ENCODE results near the gene B3GNT3. TPM values are rescaled to one million over a fixed set of nuclear protein-coding genes. Genes with fewer than 3 reads are reported as not detected.

B3GNT3 gene
- polyA plus RNA-seq, 3 donors: not detected

GRCh38 chr19:17847538-17848366 lies 52.8 kb downstream of the B3GNT3 start, which contains the start of gene JAK3:
Gene JAK3 (minus strand): TSS chr19:17847982. CDS start chr19:17844417, 3,565 bp downstream.
- Histone ChIP-seq H3K27me3 (ENCODE audit: control insufficient read depth in 2 of 2, insufficient read depth in 2 of 2, low read length in 2 of 2) (no peaks in the 10 kb centered on the region), H3K4me3 (replicated peaks in 1 of 3; ENCODE audit: low read depth in 2 of 3, low read length in 3 of 3) (peak within 1 kb of the TSS; percentile 37 to 78 (median 52)), H4K20me1 (ENCODE audit: insufficient read depth, low read length) (peaks cover 12% of the 10 kb centered on the region), H3K9me3 (replicated peaks in 1 of 2; ENCODE audit: control insufficient read depth in 1 of 2, insufficient read depth in 1 of 2, low read length in 2 of 2) (no peaks in the 10 kb centered on the region), H3K4me1 (ENCODE audit: control insufficient read depth in 1 of 2, insufficient read depth in 2 of 2, low read length in 2 of 2) (peaks cover 76 to 85% of the 10 kb centered on the region in 2 donors), H3K27ac (ENCODE audit: low read depth in 1 of 2, low read length in 2 of 2) (peak within 1 kb of the TSS; percentile 66 to 85), H3K36me3 (replicated peaks in 1 of 2; ENCODE audit: control insufficient read depth in 1 of 2, insufficient read depth in 2 of 2, low read length in 2 of 2) (peaks cover 2 to 4% of the 10 kb centered on the region in 2 donors), H3K79me2 (ENCODE audit: insufficient read depth, low read length) (peaks cover 3% of the 10 kb centered on the region), H2AFZ (ENCODE audit: insufficient read depth, low read depth, low read length, poor library complexity, severe bottlenecking) (peak within 1 kb of the TSS; percentile 91), H3K4me2 (replicated peaks; ENCODE audit: extremely low read depth, low read length, poor library complexity, severe bottlenecking) (peak within 1 kb of the TSS; percentile 81), H3K9ac (ENCODE audit: insufficient read depth, low read length, poor library complexity, severe bottlenecking) (peak within 1 kb of the TSS; percentile 76)
- Mint-ChIP-seq H3K27me3 (ENCODE audit: low read depth in 3 of 3) (peaks cover 0 to 5% (median 3%) of the 10 kb centered on the region in 3 donors), H3K4me3 (peak within 1 kb of the TSS; percentile 82 to 90), H3K27ac (peak within 1 kb of the TSS; percentile 79 to 98 (median 85)), H3K4me1 (peaks cover 78% of the 10 kb centered on the region), H3K36me3 (peaks cover 13 to 18% of the 10 kb centered on the region in 2 donors), H3K9me3 (peaks cover 0 to 2% (median 0%) of the 10 kb centered on the region in 7 donors)
- DNase-seq: peak; percentile 48 to 73 (median 50)
- no peak for TF ChIP-seq CTCF (IDR thresholded peaks at IDR 0.05)
- WGBS (ENCODE audit: insufficient coverage): under 1% methylated on average over 26 of the region's 40 CpGs
- intact Hi-C loops (cut with micrococcal nuclease): no loop called here

GRCh38 chr19:17848595-17849292 lies 53.8 kb downstream of the B3GNT3 start:
- Histone ChIP-seq H3K4me3 (replicated peaks in 1 of 3; ENCODE audit: low read depth in 2 of 3, low read length in 3 of 3) (peak overlapping the region in 1 of 3 experiments; percentile 78), H3K9me3 (replicated peaks in 1 of 2; ENCODE audit: control insufficient read depth in 1 of 2, insufficient read depth in 1 of 2, low read length in 2 of 2) (no peaks in the 10 kb centered on the region), H3K27ac (ENCODE audit: low read depth in 1 of 2, low read length in 2 of 2) (peak overlapping the region in 1 of 2 donors; percentile 31), H3K27me3 (ENCODE audit: control insufficient read depth in 2 of 2, insufficient read depth in 2 of 2, low read length in 2 of 2) (no peaks in the 10 kb centered on the region), H3K4me2 (replicated peaks; ENCODE audit: extremely low read depth, low read length, poor library complexity, severe bottlenecking) (no peak overlapping the region), H3K79me2 (ENCODE audit: insufficient read depth, low read length) (peaks cover 3% of the 10 kb centered on the region), H4K20me1 (ENCODE audit: insufficient read depth, low read length) (peaks cover 3% of the 10 kb centered on the region), H3K9ac (ENCODE audit: insufficient read depth, low read length, poor library complexity, severe bottlenecking) (no peak overlapping the region), H2AFZ (ENCODE audit: insufficient read depth, low read depth, low read length, poor library complexity, severe bottlenecking) (no peak overlapping the region), H3K4me1 (ENCODE audit: control insufficient read depth in 1 of 2, insufficient read depth in 2 of 2, low read length in 2 of 2) (peaks cover 68 to 75% of the 10 kb centered on the region in 2 donors), H3K36me3 (replicated peaks in 1 of 2; ENCODE audit: control insufficient read depth in 1 of 2, insufficient read depth in 2 of 2, low read length in 2 of 2) (no peaks in the 10 kb centered on the region)
- intact Hi-C loops (cut with micrococcal nuclease): no loop called here
- Mint-ChIP-seq H3K9me3 (peaks cover 0 to 2% (median 0%) of the 10 kb centered on the region in 7 donors), H3K4me3 (peak overlapping the region in 1 of 2 donors; percentile 90), H3K27ac (peak overlapping the region; percentile 62 to 98 (median 85)), H3K36me3 (peaks cover 7 to 8% of the 10 kb centered on the region in 2 donors), H3K4me1 (peaks cover 69% of the 10 kb centered on the region), H3K27me3 (ENCODE audit: low read depth in 3 of 3) (peaks cover 0 to 5% (median 3%) of the 10 kb centered on the region in 3 donors)
- TF ChIP-seq CTCF (IDR thresholded peaks at IDR 0.05): no peak
- DNase-seq: no peak
- WGBS (ENCODE audit: insufficient coverage): 61% methylated on average over 11 of the region's 14 CpGs
